ENCODE results near the gene FRMD6. TPM values are rescaled to one million over a fixed set of nuclear protein-coding genes. Genes with fewer than 3 reads are reported as not detected.

Gene FRMD6
- total RNA-seq, 6 experiments from 2014 or later, result 379 to 565 (median 420) TPM

- peak overlapping the region; percentile 17; the same call in 1 of the 2 replicates for H3K4me3 Mint-ChIP-seq
- peaks cover 39% of the 10 kb centered on the region for H3K4me1 Mint-ChIP-seq (ENCODE audit: low read depth)
- H3K9me3 Mint-ChIP-seq, result peaks cover 41% of the 10 kb centered on the region
- peaks cover 32% of the 10 kb centered on the region for H3K36me3 Mint-ChIP-seq (ENCODE audit: low read depth)
- peak; percentile 35 for DNase-seq
- no peak for TF ChIP-seq CTCF (IDR thresholded peaks at IDR 0.05)
- peaks cover 52% of the 10 kb centered on the region for H3K27me3 Mint-ChIP-seq (ENCODE audit: insufficient read depth)
- H3K27ac Mint-ChIP-seq, result peak overlapping the region; percentile 75
Observed at GRCh38 chr14:51732494-51733112, 80.9 kb downstream of the FRMD6 start.

GRCh38 chr14:51733147-51733546 lies 81.4 kb downstream of the FRMD6 start:
- TF ChIP-seq CTCF (IDR thresholded peaks at IDR 0.05), result no peak

GRCh38 chr14:51735851-51736250 lies 84.1 kb downstream of the FRMD6 start:
- peaks cover 29% of the 10 kb centered on the region for H3K9me3 Mint-ChIP-seq
- peak overlapping the region; percentile 44; the same call in 1 of the 2 replicates for H3K4me3 Mint-ChIP-seq
- DNase-seq, result peak; percentile 53
- H3K4me1 Mint-ChIP-seq (ENCODE audit: low read depth), result peaks cover 11% of the 10 kb centered on the region; the same call in 1 of the 2 replicates
- peaks cover 13% of the 10 kb centered on the region for H3K36me3 Mint-ChIP-seq (ENCODE audit: low read depth)
- TF ChIP-seq CTCF (IDR thresholded peaks at IDR 0.05), result no peak
- H3K27me3 Mint-ChIP-seq (ENCODE audit: insufficient read depth), result peaks cover 39% of the 10 kb centered on the region
- peak overlapping the region; percentile 9; the same call in 1 of the 2 replicates for H3K27ac Mint-ChIP-seq

More at GRCh38 chr14:51733147-51733546, 81.4 kb downstream of the FRMD6 start:
- Mint-ChIP-seq H3K27me3 (ENCODE audit: insufficient read depth) (peaks cover 47% of the 10 kb centered on the region), H3K36me3 (ENCODE audit: low read depth) (peaks cover 27% of the 10 kb centered on the region), H3K4me3 (peak overlapping the region; percentile 17; the same call in 1 of the 2 replicates), H3K9me3 (peaks cover 35% of the 10 kb centered on the region), H3K27ac (peak overlapping the region; percentile 75), H3K4me1 (ENCODE audit: low read depth) (peaks cover 33% of the 10 kb centered on the region)
- peak; percentile 38 for DNase-seq

GRCh38 chr14:51738754-51739153 lies 87.0 kb downstream of the FRMD6 start:
- H3K36me3 Mint-ChIP-seq (ENCODE audit: low read depth), result no peaks in the 10 kb centered on the region
- H3K27me3 Mint-ChIP-seq (ENCODE audit: insufficient read depth), result peaks cover 21% of the 10 kb centered on the region
- no peak overlapping the region for H3K4me3 Mint-ChIP-seq
- DNase-seq, result no peak
- no peak for TF ChIP-seq CTCF (IDR thresholded peaks at IDR 0.05)
- no peaks in the 10 kb centered on the region for H3K4me1 Mint-ChIP-seq (ENCODE audit: low read depth)
- no peak overlapping the region for H3K27ac Mint-ChIP-seq
- peaks cover 18% of the 10 kb centered on the region for H3K9me3 Mint-ChIP-seq

- H3K4me3 Mint-ChIP-seq, result no peak overlapping the region
- no peaks in the 10 kb centered on the region for H3K36me3 Mint-ChIP-seq (ENCODE audit: low read depth)
- H3K27me3 Mint-ChIP-seq (ENCODE audit: insufficient read depth), result no peaks in the 10 kb centered on the region
- no peaks in the 10 kb centered on the region for H3K4me1 Mint-ChIP-seq (ENCODE audit: low read depth)
- TF ChIP-seq CTCF (IDR thresholded peaks at IDR 0.05), result no peak
- H3K27ac Mint-ChIP-seq, result no peak overlapping the region
- H3K9me3 Mint-ChIP-seq, result no peaks in the 10 kb centered on the region
- no peak for DNase-seq
Observed at GRCh38 chr14:51743588-51744000, 91.9 kb downstream of the FRMD6 start.
